OCI-LY3 (cell line): Measurements from ENCODE around the gene DGKB.

Source experiments
- EZH2phosphoT487 ChIP-seq: fragments of 200-600 bp; shearing (Covaris generic); IDR thresholded peaks from 2 replicates; pipeline ENCODE4 v1.6.1; 2018; ENCODE audit warnings: antibody characterized with exemption, mixed run types, low read depth
- TF ChIP-seq, protein P1 (sequence below): fragments of 200-600, 300-600 bp; sonication (generic); IDR thresholded peaks from 2 replicates; pipeline ENCODE4 v1.5.1; 2014; ENCODE audit warnings: antibody characterized with exemption, low read length, low read depth

DNA sequence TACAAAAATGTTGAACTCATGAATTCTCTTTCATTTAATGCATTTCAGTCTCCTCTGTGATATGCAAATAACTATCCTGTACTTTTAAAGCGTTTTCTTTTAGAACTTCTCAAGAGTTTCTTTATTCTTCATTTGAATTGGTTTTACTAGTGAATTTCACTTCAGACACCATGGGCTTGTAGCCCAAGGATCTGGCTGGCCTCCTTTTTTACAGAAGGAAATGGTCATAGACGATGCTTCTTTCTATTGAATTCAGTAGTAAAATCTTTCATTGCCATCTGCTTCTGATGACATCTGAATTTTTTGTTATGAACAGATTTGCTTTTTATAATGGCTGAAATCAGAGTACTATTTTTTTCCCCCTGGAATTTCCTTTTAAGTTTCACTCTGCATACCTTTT, 777.8 kb downstream of the DGKB start:
- TF ChIP-seq, protein P1, sequence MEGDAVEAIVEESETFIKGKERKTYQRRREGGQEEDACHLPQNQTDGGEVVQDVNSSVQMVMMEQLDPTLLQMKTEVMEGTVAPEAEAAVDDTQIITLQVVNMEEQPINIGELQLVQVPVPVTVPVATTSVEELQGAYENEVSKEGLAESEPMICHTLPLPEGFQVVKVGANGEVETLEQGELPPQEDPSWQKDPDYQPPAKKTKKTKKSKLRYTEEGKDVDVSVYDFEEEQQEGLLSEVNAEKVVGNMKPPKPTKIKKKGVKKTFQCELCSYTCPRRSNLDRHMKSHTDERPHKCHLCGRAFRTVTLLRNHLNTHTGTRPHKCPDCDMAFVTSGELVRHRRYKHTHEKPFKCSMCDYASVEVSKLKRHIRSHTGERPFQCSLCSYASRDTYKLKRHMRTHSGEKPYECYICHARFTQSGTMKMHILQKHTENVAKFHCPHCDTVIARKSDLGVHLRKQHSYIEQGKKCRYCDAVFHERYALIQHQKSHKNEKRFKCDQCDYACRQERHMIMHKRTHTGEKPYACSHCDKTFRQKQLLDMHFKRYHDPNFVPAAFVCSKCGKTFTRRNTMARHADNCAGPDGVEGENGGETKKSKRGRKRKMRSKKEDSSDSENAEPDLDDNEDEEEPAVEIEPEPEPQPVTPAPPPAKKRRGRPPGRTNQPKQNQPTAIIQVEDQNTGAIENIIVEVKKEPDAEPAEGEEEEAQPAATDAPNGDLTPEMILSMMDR = no peak
- no peak for TF ChIP-seq EZH2phosphoT487
